ENCODE results near the gene ELAVL4.

DNA sequence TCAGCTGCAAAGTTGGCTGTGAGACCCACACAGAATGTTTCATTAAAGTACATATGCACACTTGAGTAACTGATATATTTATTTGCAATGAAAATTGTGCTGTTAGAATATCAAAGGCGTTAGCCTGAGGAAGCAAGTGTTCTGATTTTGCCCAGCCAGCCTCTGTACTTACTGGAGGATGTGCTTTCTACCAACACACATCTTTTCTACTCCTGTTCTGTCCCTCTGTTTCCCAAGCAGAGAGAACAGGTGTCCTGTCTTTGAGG, 31.4 kb downstream of the ELAVL4 start:
- no peak for TF ChIP-seq ZFP30 (CRISPR knock-in tag; IDR thresholded peaks at IDR 0.05)
- TF ChIP-seq PPARA (CRISPR knock-in tag; IDR thresholded peaks at IDR 0.05; ENCODE audit: borderline replicate concordance): no peak
- TF ChIP-seq ZNF8 (CRISPR knock-in tag; IDR thresholded peaks at IDR 0.05): no peak
- no peak for TF ChIP-seq ARNTL (CRISPR knock-in tag; IDR thresholded peaks at IDR 0.05; ENCODE audit: borderline replicate concordance, low read depth)
- no peak for TF ChIP-seq CSDC2 (CRISPR knock-in tag; IDR thresholded peaks at IDR 0.05)
- TF ChIP-seq, protein P1, sequence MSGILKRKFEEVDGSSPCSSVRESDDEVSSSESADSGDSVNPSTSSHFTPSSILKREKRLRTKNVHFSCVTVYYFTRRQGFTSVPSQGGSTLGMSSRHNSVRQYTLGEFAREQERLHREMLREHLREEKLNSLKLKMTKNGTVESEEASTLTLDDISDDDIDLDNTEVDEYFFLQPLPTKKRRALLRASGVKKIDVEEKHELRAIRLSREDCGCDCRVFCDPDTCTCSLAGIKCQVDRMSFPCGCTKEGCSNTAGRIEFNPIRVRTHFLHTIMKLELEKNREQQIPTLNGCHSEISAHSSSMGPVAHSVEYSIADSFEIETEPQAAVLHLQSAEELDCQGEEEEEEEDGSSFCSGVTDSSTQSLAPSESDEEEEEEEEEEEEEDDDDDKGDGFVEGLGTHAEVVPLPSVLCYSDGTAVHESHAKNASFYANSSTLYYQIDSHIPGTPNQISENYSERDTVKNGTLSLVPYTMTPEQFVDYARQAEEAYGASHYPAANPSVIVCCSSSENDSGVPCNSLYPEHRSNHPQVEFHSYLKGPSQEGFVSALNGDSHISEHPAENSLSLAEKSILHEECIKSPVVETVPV (CRISPR knock-in tag; IDR thresholded peaks at IDR 0.05): no peak
- TF ChIP-seq ESRRG (CRISPR knock-in tag; IDR thresholded peaks at IDR 0.05): no peak
- TF ChIP-seq, protein P2, sequence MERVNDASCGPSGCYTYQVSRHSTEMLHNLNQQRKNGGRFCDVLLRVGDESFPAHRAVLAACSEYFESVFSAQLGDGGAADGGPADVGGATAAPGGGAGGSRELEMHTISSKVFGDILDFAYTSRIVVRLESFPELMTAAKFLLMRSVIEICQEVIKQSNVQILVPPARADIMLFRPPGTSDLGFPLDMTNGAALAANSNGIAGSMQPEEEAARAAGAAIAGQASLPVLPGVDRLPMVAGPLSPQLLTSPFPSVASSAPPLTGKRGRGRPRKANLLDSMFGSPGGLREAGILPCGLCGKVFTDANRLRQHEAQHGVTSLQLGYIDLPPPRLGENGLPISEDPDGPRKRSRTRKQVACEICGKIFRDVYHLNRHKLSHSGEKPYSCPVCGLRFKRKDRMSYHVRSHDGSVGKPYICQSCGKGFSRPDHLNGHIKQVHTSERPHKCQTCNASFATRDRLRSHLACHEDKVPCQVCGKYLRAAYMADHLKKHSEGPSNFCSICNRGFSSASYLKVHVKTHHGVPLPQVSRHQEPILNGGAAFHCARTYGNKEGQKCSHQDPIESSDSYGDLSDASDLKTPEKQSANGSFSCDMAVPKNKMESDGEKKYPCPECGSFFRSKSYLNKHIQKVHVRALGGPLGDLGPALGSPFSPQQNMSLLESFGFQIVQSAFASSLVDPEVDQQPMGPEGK (CRISPR knock-in tag; IDR thresholded peaks at IDR 0.05; ENCODE audit: borderline replicate concordance): no peak
- no peak for TF ChIP-seq ZNF565 (CRISPR knock-in tag; conservative IDR thresholded peaks at IDR 0.05; ENCODE audit: low read depth)
- no peak for TF ChIP-seq RARB (CRISPR knock-in tag; IDR thresholded peaks at IDR 0.05)
- no peak for TF ChIP-seq ZC3H10 (CRISPR knock-in tag; IDR thresholded peaks at IDR 0.05)
- no peak for TF ChIP-seq SNAI2 (CRISPR knock-in tag; IDR thresholded peaks at IDR 0.05)

Data from SK-N-SH treated with all-trans-retinoic acid at 6 μM for 48 hours (cell line).